GM12891 (cell line): Measurements from ENCODE around the gene RHBG.

Experiments
- POLR2A ChIP-seq: IDR thresholded peaks from 2 replicates; pipeline ENCODE4 v1.6.1; 2011; ENCODE audit warnings: low read depth, low read length, control low read depth
- POLR2AphosphoS5 ChIP-seq: IDR thresholded peaks from 2 replicates; pipeline ENCODE4 v1.6.1; 2011; ENCODE audit warnings: low read depth, low read length, control low read depth
- TAF1 ChIP-seq: IDR thresholded peaks from 2 replicates; pipeline ENCODE4 v1.6.1; 2011; ENCODE audit warnings: low read depth, low read length, control low read depth

DNA sequence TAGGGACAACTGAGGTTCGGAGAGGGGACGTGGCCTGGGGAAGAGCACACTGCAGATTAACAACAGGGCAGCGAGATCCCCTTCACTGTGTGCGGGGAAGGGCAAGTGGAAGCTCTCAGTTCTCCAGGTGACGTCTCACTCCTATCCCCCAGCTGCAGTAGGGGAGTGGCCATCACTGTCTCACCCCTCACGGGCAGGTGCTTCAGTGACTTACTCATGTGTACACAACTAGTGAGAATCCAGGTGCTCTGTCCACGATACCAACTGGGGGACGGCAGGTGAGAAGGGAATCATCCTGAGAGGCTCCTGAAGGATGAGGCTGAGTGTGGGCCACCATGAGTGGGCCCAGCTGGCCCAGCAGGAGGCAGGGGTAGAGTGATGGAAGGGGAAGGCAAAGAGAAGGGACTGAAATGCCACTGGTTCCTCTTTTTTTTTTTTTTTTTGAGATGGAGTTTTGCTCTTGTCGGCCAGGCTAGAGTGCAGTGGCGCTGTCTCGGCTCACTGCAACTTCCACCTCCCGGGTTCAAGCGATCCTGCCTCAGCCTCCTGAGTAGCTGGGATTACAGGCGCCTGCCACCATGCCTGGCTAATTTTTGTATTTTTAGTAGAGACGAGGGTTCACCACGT is 25.9 kb downstream of the RHBG start:
- TF ChIP-seq POLR2A (no peak), POLR2AphosphoS5 (no peak), TAF1 (no peak)
